22Rv1 (cell line): ENCODE data around the gene HTR4.

Experiments
- CTCF ChIP-seq: fragments of 450-650 bp; IDR thresholded peaks from 2 replicates; pipeline ENCODE4 v1.5.1; 2017; ENCODE audit warnings: mild to moderate bottlenecking
- ZFX ChIP-seq: fragments of 450-650 bp; IDR thresholded peaks from 2 replicates; pipeline ENCODE4 v1.6.1; 2017; ENCODE audit warnings: antibody characterized with exemption, borderline replicate concordance

DNA sequence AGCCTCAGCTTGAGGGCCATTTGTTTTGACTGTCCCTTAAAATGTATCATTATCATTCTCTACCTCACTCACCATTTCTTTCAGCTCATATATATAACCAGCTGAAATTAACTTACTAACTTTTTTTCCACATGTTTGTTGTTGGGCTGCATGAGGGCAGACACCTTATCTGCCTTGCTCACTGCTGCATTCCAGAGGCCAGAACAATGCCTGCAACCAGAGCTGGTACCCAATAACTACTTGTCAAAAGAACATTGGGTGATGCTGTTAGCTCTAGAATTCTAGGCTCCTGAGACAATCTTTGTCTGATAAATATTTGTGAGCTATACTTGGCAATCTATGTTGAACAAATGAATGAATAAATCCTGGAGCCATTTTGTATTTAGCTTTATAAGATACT lies 68.3 kb downstream of the HTR4 start:
- TF ChIP-seq CTCF: no peak; the same call in 1 of the 2 replicates
- no peak for TF ChIP-seq ZFX
